ENCODE results near the gene ACAD8. TPM values are rescaled to one million over a fixed set of nuclear protein-coding genes. Genes with fewer than 3 reads are reported as not detected.

ACAD8 gene
- 13.4 TPM for polyA plus RNA-seq (2012; ENCODE audit: low read depth, missing spikeins)

DNA sequence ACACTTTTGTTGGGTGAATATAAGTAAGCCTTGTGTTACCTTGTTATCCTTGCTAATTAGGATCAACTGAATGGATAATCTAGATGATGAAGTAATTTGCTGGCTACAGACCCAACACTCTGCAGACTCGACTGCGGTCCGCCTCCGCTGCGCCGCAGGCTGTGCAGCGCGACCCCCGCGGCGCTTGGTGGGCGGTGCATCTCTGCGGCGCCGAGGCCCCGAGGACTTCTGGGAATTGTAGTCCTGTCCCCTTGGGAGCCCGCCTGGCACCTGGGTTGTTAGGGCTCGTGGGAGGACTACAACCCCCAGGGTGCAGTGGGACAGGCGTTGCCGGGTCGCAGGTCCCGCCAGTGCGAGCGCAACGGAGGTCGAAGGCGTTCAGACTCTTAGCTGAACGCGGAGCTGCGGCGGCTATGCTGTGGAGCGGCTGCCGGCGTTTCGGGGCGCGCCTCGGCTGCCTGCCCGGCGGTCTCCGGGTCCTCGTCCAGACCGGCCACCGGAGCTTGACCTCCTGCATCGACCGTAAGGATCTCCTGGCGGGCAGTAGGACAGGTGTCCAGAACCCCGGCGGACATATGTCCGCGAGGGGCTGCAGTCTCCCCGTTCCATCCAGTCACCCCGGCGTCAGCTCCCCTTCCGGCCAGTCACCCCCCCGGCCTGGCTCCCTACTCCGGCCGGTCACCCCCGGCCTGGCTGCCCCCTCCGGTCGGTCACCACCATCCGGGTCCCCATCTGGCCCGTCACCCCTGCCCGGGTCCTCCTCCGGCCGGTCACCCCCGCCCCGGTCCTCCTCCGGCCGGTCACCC is at the start of gene ACAD8, which contains the start of gene THYN1:
ACAD8 (plus strand) TSS at position 381 of the 806 bp plus-strand sequence; CDS start at position 414, 33 bp downstream.
THYN1 (minus strand) TSS at position 165 of the 806 bp plus-strand sequence. CDS start 470 bp downstream, outside the sequence.
- peak; percentile 96 for DNase-seq (ENCODE audit: insufficient read length, low spot score)
- no peak for TF ChIP-seq PAX5 (IDR thresholded peaks at IDR 0.05; ENCODE audit: insufficient read depth, low read length, severe bottlenecking)
- TF ChIP-seq POLR2AphosphoS5 (IDR thresholded peaks at IDR 0.05; ENCODE audit: low read depth, low read length): peak; percentile 52; the same call in 1 of the 2 replicates
- TF ChIP-seq SPI1 (IDR thresholded peaks at IDR 0.05; ENCODE audit: low read depth, low read length): no peak
- TF ChIP-seq POU2F2 (IDR thresholded peaks at IDR 0.05; ENCODE audit: low read depth, low read length): no peak
- peak; percentile 57; the same call in 1 of the 2 replicates for TF ChIP-seq TAF1 (IDR thresholded peaks at IDR 0.05; ENCODE audit: low read depth, low read length)
- peak; percentile 79 for TF ChIP-seq POLR2A (IDR thresholded peaks at IDR 0.05; ENCODE audit: low read depth, low read length)
- FAIRE-seq: peak; percentile 95

DNA sequence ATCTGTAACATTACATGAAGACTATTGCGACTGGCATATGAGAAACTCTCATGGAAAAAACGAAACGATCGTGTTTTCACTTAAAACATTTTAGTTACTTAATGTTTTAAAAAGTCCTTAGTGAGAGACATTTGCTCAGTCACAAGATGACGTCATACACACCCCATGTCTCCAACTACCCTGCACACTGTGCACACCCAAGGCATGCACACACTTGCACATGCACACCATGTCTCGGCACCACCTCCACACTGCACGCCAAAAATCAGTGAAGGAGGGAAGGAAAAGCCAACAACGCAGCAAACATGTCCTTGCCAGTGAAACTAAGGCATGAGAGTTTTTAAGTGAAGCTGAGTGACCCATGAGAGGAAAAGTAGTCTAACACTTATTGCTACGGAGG is 47.6 kb upstream of the ACAD8 start:
- DNase-seq (ENCODE audit: insufficient read length, low spot score): no peak
- peak; percentile 54 for FAIRE-seq
- no peak for TF ChIP-seq POLR2A (IDR thresholded peaks at IDR 0.05; ENCODE audit: low read depth, low read length)
- TF ChIP-seq SPI1 (IDR thresholded peaks at IDR 0.05; ENCODE audit: low read depth, low read length): no peak
- no peak for TF ChIP-seq POLR2AphosphoS5 (IDR thresholded peaks at IDR 0.05; ENCODE audit: low read depth, low read length)
- no peak for TF ChIP-seq TAF1 (IDR thresholded peaks at IDR 0.05; ENCODE audit: low read depth, low read length)

DNA sequence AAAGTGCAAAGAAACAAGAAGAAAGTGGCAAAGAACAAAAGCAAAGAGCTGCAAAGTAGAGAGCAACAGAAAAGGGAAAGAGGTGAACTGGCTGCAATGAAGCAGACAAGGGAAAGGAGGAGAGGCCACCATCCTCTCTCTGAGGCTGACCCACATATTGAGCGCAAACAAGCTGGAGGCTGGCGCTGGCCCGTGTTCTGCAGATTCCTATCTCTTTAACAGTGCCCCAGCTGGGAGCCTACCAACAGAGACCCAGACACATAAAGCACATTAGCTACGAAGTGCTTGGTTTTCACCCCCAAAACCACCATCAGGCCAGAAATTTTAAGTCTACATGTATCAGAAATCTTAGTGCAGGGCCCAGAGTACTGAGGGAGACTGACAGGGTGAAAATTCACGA is 47.2 kb upstream of the ACAD8 start:
- FAIRE-seq: no peak
- DNase-seq (ENCODE audit: insufficient read length, low spot score): no peak
- TF ChIP-seq POLR2AphosphoS5 (IDR thresholded peaks at IDR 0.05; ENCODE audit: low read depth, low read length) (no peak), SPI1 (IDR thresholded peaks at IDR 0.05; ENCODE audit: low read depth, low read length) (no peak), POU2F2 (IDR thresholded peaks at IDR 0.05; ENCODE audit: low read depth, low read length) (no peak), PAX5 (IDR thresholded peaks at IDR 0.05; ENCODE audit: insufficient read depth, low read length, severe bottlenecking) (no peak), TAF1 (IDR thresholded peaks at IDR 0.05; ENCODE audit: low read depth, low read length) (no peak), POLR2A (IDR thresholded peaks at IDR 0.05; ENCODE audit: low read depth, low read length) (no peak)

DNA sequence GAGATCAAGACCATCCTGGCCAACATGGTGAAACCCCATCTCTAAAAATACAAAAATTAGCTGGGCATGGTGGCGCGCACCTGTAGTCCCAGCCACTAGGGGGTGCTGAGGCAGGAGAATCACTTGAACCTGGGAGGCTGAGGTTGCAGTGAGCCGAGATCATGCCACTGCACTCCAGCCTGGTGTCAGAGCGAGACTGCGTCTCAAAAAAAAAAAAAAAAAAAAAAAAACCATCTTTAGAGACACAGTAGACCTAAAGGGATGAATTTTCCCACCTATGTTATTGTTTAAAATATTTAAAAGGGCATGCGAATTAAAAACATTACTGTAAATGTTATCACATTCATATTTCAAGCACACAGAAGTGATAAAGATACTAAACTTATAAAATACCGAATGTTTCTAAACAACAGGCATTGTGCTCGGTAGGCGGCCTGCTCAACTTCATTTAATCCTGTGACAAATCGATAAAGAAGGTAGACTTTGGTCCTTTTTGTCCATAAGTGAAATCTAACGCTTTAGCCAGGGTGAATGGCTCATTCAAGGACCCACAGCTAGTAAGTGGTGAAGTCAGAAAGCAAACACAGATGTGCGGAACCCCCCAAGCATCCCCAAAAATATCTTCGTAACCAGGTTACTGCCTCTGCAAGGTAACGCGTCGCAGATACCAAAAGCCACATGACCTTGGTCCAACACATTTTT is 45.7 kb upstream of the ACAD8 start:
- TF ChIP-seq POU2F2 (IDR thresholded peaks at IDR 0.05; ENCODE audit: low read depth, low read length) (no peak), POLR2AphosphoS5 (IDR thresholded peaks at IDR 0.05; ENCODE audit: low read depth, low read length) (no peak), POLR2A (IDR thresholded peaks at IDR 0.05; ENCODE audit: low read depth, low read length) (no peak), TAF1 (IDR thresholded peaks at IDR 0.05; ENCODE audit: low read depth, low read length) (no peak), PAX5 (IDR thresholded peaks at IDR 0.05; ENCODE audit: insufficient read depth, low read length, severe bottlenecking) (no peak), SPI1 (IDR thresholded peaks at IDR 0.05; ENCODE audit: low read depth, low read length) (no peak)
- no peak for DNase-seq (ENCODE audit: insufficient read length, low spot score)
- FAIRE-seq: no peak

DNA sequence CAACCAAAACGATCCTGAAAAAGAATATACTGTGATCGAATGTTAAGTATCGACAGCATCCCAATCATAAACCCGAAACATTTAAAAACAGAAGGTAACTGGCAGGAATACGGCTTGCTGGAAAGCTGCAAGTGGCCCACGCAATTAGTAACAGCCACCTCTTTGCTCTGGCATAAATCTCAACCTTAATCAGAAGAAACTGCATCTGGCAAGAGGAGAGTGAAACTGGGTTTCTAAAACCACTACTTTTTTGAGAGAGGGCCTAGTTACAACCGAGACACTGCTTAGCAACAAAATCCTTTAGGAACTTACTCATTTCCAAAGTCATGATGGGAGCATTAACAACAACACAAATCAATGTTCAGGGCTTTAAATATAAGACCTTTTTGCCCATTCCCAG is 37.5 kb upstream of the ACAD8 start:
- DNase-seq (ENCODE audit: insufficient read length, low spot score) (no peak), FAIRE-seq (no peak)
- TF ChIP-seq TAF1 (IDR thresholded peaks at IDR 0.05; ENCODE audit: low read depth, low read length): no peak
- no peak for TF ChIP-seq PAX5 (IDR thresholded peaks at IDR 0.05; ENCODE audit: insufficient read depth, low read length, severe bottlenecking)
- no peak for TF ChIP-seq POLR2AphosphoS5 (IDR thresholded peaks at IDR 0.05; ENCODE audit: low read depth, low read length)
- no peak for TF ChIP-seq POU2F2 (IDR thresholded peaks at IDR 0.05; ENCODE audit: low read depth, low read length)
- TF ChIP-seq POLR2A (IDR thresholded peaks at IDR 0.05; ENCODE audit: low read depth, low read length): no peak
- TF ChIP-seq SPI1 (IDR thresholded peaks at IDR 0.05; ENCODE audit: low read depth, low read length): no peak

DNA sequence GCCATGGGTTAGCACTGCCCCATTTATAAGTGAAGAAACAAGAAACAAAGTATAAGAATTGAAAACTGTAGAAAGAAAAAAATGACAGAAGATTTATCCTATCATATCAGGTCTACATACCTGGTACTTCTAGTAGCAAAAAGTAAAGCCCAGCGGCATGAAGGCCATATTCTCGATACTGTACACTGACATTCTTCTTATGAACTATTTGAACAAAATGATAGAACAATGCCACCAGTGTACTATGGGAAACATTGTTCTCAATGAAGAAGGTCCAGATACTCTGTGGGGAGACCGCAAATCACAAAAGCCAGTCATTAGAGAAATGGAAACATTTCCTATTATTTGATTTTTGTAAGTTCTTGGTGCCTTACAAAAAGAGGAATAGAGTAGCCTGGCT is 36.6 kb upstream of the ACAD8 start:
- no peak for DNase-seq (ENCODE audit: insufficient read length, low spot score)
- no peak for FAIRE-seq
- TF ChIP-seq POLR2A (IDR thresholded peaks at IDR 0.05; ENCODE audit: low read depth, low read length): no peak
- TF ChIP-seq POU2F2 (IDR thresholded peaks at IDR 0.05; ENCODE audit: low read depth, low read length): no peak
- no peak for TF ChIP-seq TAF1 (IDR thresholded peaks at IDR 0.05; ENCODE audit: low read depth, low read length)
- TF ChIP-seq SPI1 (IDR thresholded peaks at IDR 0.05; ENCODE audit: low read depth, low read length): no peak
- TF ChIP-seq PAX5 (IDR thresholded peaks at IDR 0.05; ENCODE audit: insufficient read depth, low read length, severe bottlenecking): no peak
- TF ChIP-seq POLR2AphosphoS5 (IDR thresholded peaks at IDR 0.05; ENCODE audit: low read depth, low read length): no peak

DNA sequence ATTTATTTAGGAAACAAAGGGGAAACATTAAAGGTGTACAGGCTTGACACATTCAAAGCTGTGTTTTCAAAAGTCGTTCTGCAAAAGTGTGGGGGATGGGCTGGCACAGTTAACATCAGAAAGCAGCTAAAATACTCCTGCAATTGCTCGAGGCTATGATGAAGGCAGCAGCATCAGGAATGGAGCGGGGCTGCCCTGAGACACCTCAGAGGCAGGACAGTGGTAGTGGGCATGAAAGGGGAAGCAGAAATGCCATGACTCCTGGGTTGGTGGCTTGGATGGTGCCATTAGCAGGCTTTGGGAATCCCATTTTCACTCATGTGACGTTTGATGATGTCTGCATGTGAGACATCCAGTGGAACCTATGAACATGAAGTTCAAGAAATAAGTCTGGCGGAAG is 30.2 kb upstream of the ACAD8 start:
- FAIRE-seq: no peak
- no peak for DNase-seq (ENCODE audit: insufficient read length, low spot score)

DNA sequence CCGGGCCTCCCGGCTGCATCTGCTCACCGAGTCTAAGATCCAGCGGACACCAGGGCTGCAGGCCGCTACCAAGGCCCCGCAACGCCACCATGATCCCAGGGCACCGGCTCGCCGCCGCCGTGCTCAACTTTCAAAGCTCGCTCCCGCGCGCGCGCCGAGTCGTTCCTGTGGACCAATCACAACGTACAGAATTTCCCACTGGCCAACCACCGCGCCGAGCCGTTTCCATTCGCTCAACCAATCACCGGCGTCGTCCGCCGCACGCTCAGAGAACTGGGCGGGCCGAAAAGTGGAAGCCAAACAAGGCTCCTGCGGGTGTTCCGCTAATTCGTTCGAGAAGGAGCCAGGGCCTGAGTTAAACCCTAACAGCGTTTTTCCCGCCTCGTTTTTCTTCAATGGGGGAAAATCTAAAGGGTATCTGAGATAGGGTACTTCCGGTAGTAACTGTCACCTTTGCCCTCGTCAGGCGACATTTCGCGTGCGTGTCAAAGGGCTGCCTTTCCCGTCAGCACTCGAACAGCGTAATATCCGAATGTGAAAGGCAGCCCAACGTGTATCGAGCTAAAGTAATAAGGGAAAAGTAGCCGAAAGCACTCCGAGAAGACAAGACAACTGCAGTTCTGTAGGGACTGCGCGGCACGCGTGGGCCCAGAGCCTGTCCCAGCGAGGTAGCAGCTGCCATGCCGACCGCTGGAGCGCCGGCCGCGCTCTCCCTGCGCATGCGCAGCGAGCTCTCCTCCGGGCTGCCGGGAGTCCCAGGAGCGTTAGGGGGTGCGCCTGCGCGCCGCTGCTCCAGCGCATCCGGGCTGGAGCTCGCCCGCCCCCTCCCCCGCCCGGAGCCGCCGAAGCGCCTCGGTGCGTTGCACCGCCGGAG is 29.3 kb upstream of the ACAD8 start, which contains the start of the genes NCAPD3 and VPS26B:
NCAPD3 (minus strand) TSS at position 132 of the 874 bp plus-strand sequence; CDS start at position 91, 41 bp downstream.
VPS26B (plus strand) TSS at position 836 of the 874 bp plus-strand sequence. CDS start 452 bp downstream, outside the sequence.
- TF ChIP-seq POU2F2 (IDR thresholded peaks at IDR 0.05; ENCODE audit: low read depth, low read length) (no peak), POLR2AphosphoS5 (IDR thresholded peaks at IDR 0.05; ENCODE audit: low read depth, low read length) (peak; percentile 74), PAX5 (IDR thresholded peaks at IDR 0.05; ENCODE audit: insufficient read depth, low read length, severe bottlenecking) (peak; percentile 16), POLR2A (IDR thresholded peaks at IDR 0.05; ENCODE audit: low read depth, low read length) (peak; percentile 85), SPI1 (IDR thresholded peaks at IDR 0.05; ENCODE audit: low read depth, low read length) (peak; percentile 48; the same call in 1 of the 2 replicates), TAF1 (IDR thresholded peaks at IDR 0.05; ENCODE audit: low read depth, low read length) (peak; percentile 49)
- FAIRE-seq: peak; percentile 94
- peak; percentile 91 for DNase-seq (ENCODE audit: insufficient read length, low spot score)

More for the DNA sequence above, 30.2 kb upstream of the ACAD8 start:
- TF ChIP-seq PAX5 (IDR thresholded peaks at IDR 0.05; ENCODE audit: insufficient read depth, low read length, severe bottlenecking) (no peak), POU2F2 (IDR thresholded peaks at IDR 0.05; ENCODE audit: low read depth, low read length) (no peak), POLR2AphosphoS5 (IDR thresholded peaks at IDR 0.05; ENCODE audit: low read depth, low read length) (no peak), TAF1 (IDR thresholded peaks at IDR 0.05; ENCODE audit: low read depth, low read length) (no peak), SPI1 (IDR thresholded peaks at IDR 0.05; ENCODE audit: low read depth, low read length) (no peak), POLR2A (IDR thresholded peaks at IDR 0.05; ENCODE audit: low read depth, low read length) (no peak)

Data from GM12891 (cell line).